ENCODE measurements around the gene FGFRL1. TPM values are rescaled to one million over a fixed set of nuclear protein-coding genes. Genes with fewer than 3 reads are reported as not detected.

FGFRL1 gene
- total RNA-seq, 1 experiment from 2014 or later: 59.5 TPM

GRCh38 chr4:970854-971520 lies 40.4 kb upstream of the FGFRL1 start:
- no peaks in the 10 kb centered on the region for H3K27me3 ChIP-seq (ENCODE audit: insufficient read depth, low read depth)
- no peak overlapping the region for H3K27ac ChIP-seq
- POLR2A ChIA-PET (ENCODE audit: unreplicated experiment): no interaction called here
- peaks cover 14% of the 10 kb centered on the region for H3K4me1 ChIP-seq (replicated peaks; ENCODE audit: insufficient read depth)
- no TSS peak for BruUV-seq (replicated peaks)
- CTCF ChIA-PET: interaction anchor here (0.7 kb wide), 1 partner anchor 172 kb away, joined by 3 read pairs; no protein-coding TSS in a partner anchor
- H3K4me2 ChIP-seq: no peak overlapping the region
- no peaks in the 10 kb centered on the region for H3K9me3 ChIP-seq (ENCODE audit: insufficient read depth, low read depth)
- no peak overlapping the region for H3K4me3 ChIP-seq
- no peaks in the 10 kb centered on the region for H3K36me3 ChIP-seq (ENCODE audit: low read depth)
- peaks cover 20% of the 10 kb centered on the region for H4K20me1 ChIP-seq (ENCODE audit: insufficient read depth)
- peaks cover 6% of the 10 kb centered on the region; the same call in 1 of the 2 replicates for H3K79me2 ChIP-seq (ENCODE audit: low read depth)
- H3F3A ChIP-seq (ENCODE audit: insufficient read depth, low read depth): peaks cover 4% of the 10 kb centered on the region; the same call in 1 of the 2 replicates
- H3K9me2 ChIP-seq (ENCODE audit: insufficient read depth): no peaks in the 10 kb centered on the region
- TF ChIP-seq, protein P1, sequence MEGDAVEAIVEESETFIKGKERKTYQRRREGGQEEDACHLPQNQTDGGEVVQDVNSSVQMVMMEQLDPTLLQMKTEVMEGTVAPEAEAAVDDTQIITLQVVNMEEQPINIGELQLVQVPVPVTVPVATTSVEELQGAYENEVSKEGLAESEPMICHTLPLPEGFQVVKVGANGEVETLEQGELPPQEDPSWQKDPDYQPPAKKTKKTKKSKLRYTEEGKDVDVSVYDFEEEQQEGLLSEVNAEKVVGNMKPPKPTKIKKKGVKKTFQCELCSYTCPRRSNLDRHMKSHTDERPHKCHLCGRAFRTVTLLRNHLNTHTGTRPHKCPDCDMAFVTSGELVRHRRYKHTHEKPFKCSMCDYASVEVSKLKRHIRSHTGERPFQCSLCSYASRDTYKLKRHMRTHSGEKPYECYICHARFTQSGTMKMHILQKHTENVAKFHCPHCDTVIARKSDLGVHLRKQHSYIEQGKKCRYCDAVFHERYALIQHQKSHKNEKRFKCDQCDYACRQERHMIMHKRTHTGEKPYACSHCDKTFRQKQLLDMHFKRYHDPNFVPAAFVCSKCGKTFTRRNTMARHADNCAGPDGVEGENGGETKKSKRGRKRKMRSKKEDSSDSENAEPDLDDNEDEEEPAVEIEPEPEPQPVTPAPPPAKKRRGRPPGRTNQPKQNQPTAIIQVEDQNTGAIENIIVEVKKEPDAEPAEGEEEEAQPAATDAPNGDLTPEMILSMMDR (conservative IDR thresholded peaks at IDR 0.05): no peak
- no peak for TF ChIP-seq EZH2 (IDR thresholded peaks at IDR 0.05; ENCODE audit: low read depth)
- intact Hi-C loops (cut with micrococcal nuclease; ENCODE audit: unreplicated experiment): loop anchor here (5.0 kb wide), 1 partner anchor 39 kb away; the partner anchor contains the start of genes GAK and TMEM175
- DNase-seq: no peak
- no peak overlapping the region for H2AFZ ChIP-seq

- H3K4me3 ChIP-seq: peak overlapping the region; percentile 95; the same call in 1 of the 2 replicates
- ChIA-PET POLR2A (ENCODE audit: unreplicated experiment) (no interaction called here), CTCF (interaction anchor here (0.6 kb wide), 1 partner anchor 189 kb away, joined by 3 read pairs; no protein-coding TSS in a partner anchor)
- H3K27ac ChIP-seq: no peak overlapping the region
- H3K36me3 ChIP-seq (ENCODE audit: low read depth): no peaks in the 10 kb centered on the region
- peaks cover 20% of the 10 kb centered on the region for H4K20me1 ChIP-seq (ENCODE audit: insufficient read depth)
- peaks cover 6% of the 10 kb centered on the region; the same call in 1 of the 2 replicates for H3K79me2 ChIP-seq (ENCODE audit: low read depth)
- intact Hi-C loops (cut with micrococcal nuclease; ENCODE audit: unreplicated experiment): loop anchor here (5.0 kb wide), 1 partner anchor 40 kb away; the partner anchor contains the start of genes GAK and TMEM175
- peaks cover 14% of the 10 kb centered on the region for H3K4me1 ChIP-seq (replicated peaks; ENCODE audit: insufficient read depth)
- no peak overlapping the region for H2AFZ ChIP-seq
- peaks cover 4% of the 10 kb centered on the region; the same call in 1 of the 2 replicates for H3F3A ChIP-seq (ENCODE audit: insufficient read depth, low read depth)
- no peaks in the 10 kb centered on the region for H3K9me2 ChIP-seq (ENCODE audit: insufficient read depth)
- no peaks in the 10 kb centered on the region for H3K27me3 ChIP-seq (ENCODE audit: insufficient read depth, low read depth)
- TF ChIP-seq EZH2 (IDR thresholded peaks at IDR 0.05; ENCODE audit: low read depth): no peak
- TF ChIP-seq, protein P1 (conservative IDR thresholded peaks at IDR 0.05): no peak
- peak overlapping the region; percentile 94 for H3K4me2 ChIP-seq
- DNase-seq: peak in 1 of 2 experiments; percentile 31
- no peaks in the 10 kb centered on the region for H3K9me3 ChIP-seq (ENCODE audit: insufficient read depth, low read depth)
- TSS peak; percentile 56 for BruUV-seq (replicated peaks)
Measured at GRCh38 chr4:971666-972500, 39.5 kb upstream of the FGFRL1 start.
